PC-3 (cell line): ENCODE data around the gene SOX1.

Source experiments
- CTCF ChIP-seq: fragments of 300-600 bp; sonication (generic); conservative IDR thresholded peaks from 2 replicates; pipeline ENCODE4 v1.5.1; 2017; ENCODE audit warnings: antibody characterized with exemption, low read depth, mild to moderate bottlenecking, low read length
- EZH2phosphoT487 ChIP-seq: fragments of 300-600 bp; sonication (generic); IDR thresholded peaks from 2 replicates; pipeline ENCODE4 v1.6.1; 2018; ENCODE audit warnings: mild to moderate bottlenecking, antibody characterized with exemption, low read length, borderline replicate concordance

GRCh38 chr13:112071723-112072533 is 5.0 kb downstream of the SOX1 start:
- TF ChIP-seq CTCF (no peak), EZH2phosphoT487 (no peak)
